ENCODE results near the gene GPR107. TPM values are rescaled to one million over a fixed set of nuclear protein-coding genes. Genes with fewer than 3 reads are reported as not detected.

Gene GPR107
- total and polyA plus RNA-seq, 2 experiments from 2014 or later = 6.2 to 30.7 TPM

- no peak for ATAC-seq
- H3K4me1 ChIP-seq (ENCODE audit: insufficient read depth) = peaks cover 23% of the 10 kb centered on the region
- H3K4me3 ChIP-seq = no peak overlapping the region
- H3F3A ChIP-seq (replicated peaks; ENCODE audit: low read depth) = 0 out of 2 replicates have a peak, but pooled peaks cover 2% of the 10 kb centered on the region
- peaks cover 31% of the 10 kb centered on the region for H3K4me1 Mint-ChIP-seq
- H3K27me3 Mint-ChIP-seq (ENCODE audit: insufficient read depth, low read depth, poor library complexity) = peaks cover 1% of the 10 kb centered on the region
- peak overlapping the region; percentile 5; the same call in 1 of the 2 replicates for H3K27ac ChIP-seq (ENCODE audit: low read depth)
- H3K27me3 ChIP-seq (ENCODE audit: insufficient read depth) = no peaks in the 10 kb centered on the region
- no peaks in the 10 kb centered on the region for H3K9me3 Mint-ChIP-seq
- no peaks in the 10 kb centered on the region for H4K20me1 ChIP-seq (replicated peaks; ENCODE audit: insufficient read depth)
- H2AFZ ChIP-seq = no peak overlapping the region
- no peaks in the 10 kb centered on the region for H3K36me3 ChIP-seq (ENCODE audit: insufficient read depth)
- H3K9me2 ChIP-seq (ENCODE audit: insufficient read depth) = 0 out of 2 replicates have a peak, but pooled peaks cover 3% of the 10 kb centered on the region
- no peaks in the 10 kb centered on the region for H3K79me2 ChIP-seq (replicated peaks; ENCODE audit: insufficient read depth)
- TF ChIP-seq NANOG (IDR thresholded peaks at IDR 0.05; ENCODE audit: borderline replicate concordance) (no peak), POLR2AphosphoS5 (IDR thresholded peaks at IDR 0.05; ENCODE audit: low read depth) (no peak), STAT1 (IDR thresholded peaks at IDR 0.05; ENCODE audit: unreplicated experiment) (no peak), ZNF114 (CRISPR knock-in tag; IDR thresholded peaks at IDR 0.05) (no peak), ZNF331 (CRISPR knock-in tag; IDR thresholded peaks at IDR 0.05; ENCODE audit: low read depth) (no peak), ETS1 (IDR thresholded peaks at IDR 0.05) (no peak), EZH2 (IDR thresholded peaks at IDR 0.05; ENCODE audit: low read depth, unreplicated experiment) (no peak), CREB1 (CRISPR knock-in tag; IDR thresholded peaks at IDR 0.05; ENCODE audit: low read depth) (no peak), CTCF (conservative IDR thresholded peaks at IDR 0.05; ENCODE audit: low read depth in 2 of 2) (no peak), ZNF462 (CRISPR knock-in tag; IDR thresholded peaks at IDR 0.05) (no peak), REST (IDR thresholded peaks at IDR 0.05; ENCODE audit: unreplicated experiment) (no peak), EZH2phosphoT487 (IDR thresholded peaks at IDR 0.05; ENCODE audit: unreplicated experiment) (no peak), JUNB (IDR thresholded peaks at IDR 0.05; ENCODE audit: unreplicated experiment) (no peak)
- peak overlapping the region; percentile 27 for H3K4me2 ChIP-seq
- H3K36me3 Mint-ChIP-seq (ENCODE audit: low read depth) = peaks cover 7% of the 10 kb centered on the region; the same call in 2 of the 3 replicates
- no peak overlapping the region for H3K4me3 Mint-ChIP-seq
- no peak for DNase-seq (ENCODE audit: low spot score)
- H3K27ac Mint-ChIP-seq = peak overlapping the region; percentile 82
These were observed 84.0 kb downstream of the GPR107 start for GRCh38 chr9:130137641-130138081.

All from GM23338 (cell line).